Esophagus muscularis mucosa (tissue), 4 donors: ENCODE measurements around the gene SYNGR4. TPM values are rescaled to one million over a fixed set of nuclear protein-coding genes. Genes with fewer than 3 reads are reported as not detected.

Experiments used
- DNase-seq: peaks from one replicate; pipeline ENCODE4 v3.0.0-alpha.2; 2017; ENCODE audit errors: extremely low spot score
- H3K27ac ChIP-seq, 4 donors: fragments of 200-600 bp; sonication (generic); replicated peaks in 1 of 4; 1 replicate in 3 of 4; 2 replicates in 1 of 4; pipeline ENCODE4 v1.5.1; 2016 to 2019; ENCODE audit warnings: mild to moderate bottlenecking in 1 of 4
- H3K27me3 ChIP-seq, 4 donors: fragments of 200-600 bp; sonication (generic); one replicate each; pipeline versions ENCODE4 v1.5.1 to v1.6.0; 2016 to 2019
- H3K36me3 ChIP-seq, 4 donors: fragments of 200-600 bp; sonication (generic); one replicate each; pipeline ENCODE4 v1.5.1; 2016 to 2019
- H3K4me1 ChIP-seq, 4 donors: fragments of 200-600 bp; sonication (generic); one replicate each; pipeline ENCODE4 v1.5.1; 2016 to 2019
- H3K4me3 ChIP-seq, 4 donors: fragments of 200-600 bp; sonication (generic); 1 replicate in 2 of 4; 2 replicates in 2 of 4; pipeline ENCODE4 v1.5.1; 2016 to 2019; ENCODE audit warnings: mild to moderate bottlenecking in 4 of 4, moderate library complexity in 1 of 4
- H3K9me3 ChIP-seq, 4 donors: fragments of 200-600 bp; sonication (generic); 1 replicate in 3 of 4; 2 replicates in 1 of 4; pipeline ENCODE4 v1.5.1; 2016 to 2019
- EP300 ChIP-seq: sonication (generic); formaldehyde crosslinking; IDR thresholded peaks from one replicate; pipeline ENCODE4 v1.6.1; 2017; ENCODE audit warnings: antibody characterized with exemption
- POLR2A ChIP-seq: fragments of 450-650 bp; IDR thresholded peaks from one replicate; pipeline ENCODE4 v1.6.1; 2017; ENCODE audit warnings: antibody characterized with exemption, moderate library complexity, mild to moderate bottlenecking, low read depth
- POLR2AphosphoS5 ChIP-seq, 2 donors: sonication (generic); formaldehyde crosslinking; IDR thresholded peaks; one replicate each; pipeline ENCODE4 v1.6.1; 2017; ENCODE audit warnings: antibody characterized with exemption in 2 of 2
- WGBS: methylation state at CpG from one replicate; pipeline ENCODE4 v1.1.5; 2018; 5-methylcytosine and 5-hydroxymethylcytosine counted together
- intact Hi-C: fragments of 100-400 bp; cut with DNase I; formaldehyde crosslinking; loops from one replicate; pipeline ENCODE4 v1.15.1; 2023
- total RNA-seq, 4 donors: library from RNA; depleted of rRNA; stranded (reverse); fragments of >200 nt; gene quantifications; one replicate each; pipeline versions ENCODE4 v1.1.0 to v1.2.1, GENCODE V29; 2016
- TF ChIP-seq, protein P1 (sequence below), 3 experiments: fragments of 200-600 bp in 2 of 3; fragments of 450-650 bp in 1 of 3; sonication (generic) in 2 of 3; IDR thresholded peaks; one replicate each; pipeline ENCODE4 v1.5.1; 2017 to 2019; ENCODE audit warnings: antibody characterized with exemption in 3 of 3, mild to moderate bottlenecking in 2 of 3, moderate library complexity in 1 of 3

Gene SYNGR4
- total RNA-seq, 4 donors from 2014 or later = not detected

DNA sequence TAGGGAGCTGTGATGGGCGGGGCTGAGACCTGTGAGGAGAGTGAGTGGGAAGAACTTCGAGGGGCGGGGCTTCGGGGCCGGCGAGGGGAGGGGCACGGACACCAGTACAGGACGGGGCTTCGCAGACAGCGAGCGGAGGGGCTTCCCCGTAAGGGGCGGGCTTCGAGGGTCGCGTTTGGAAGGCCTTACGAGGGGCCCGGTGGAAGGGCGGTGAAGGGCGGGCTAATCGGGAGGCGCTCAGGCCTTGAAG is 42.9 kb upstream of the SYNGR4 start:
- TF ChIP-seq POLR2A = peak; percentile 43
- TF ChIP-seq, protein P1, sequence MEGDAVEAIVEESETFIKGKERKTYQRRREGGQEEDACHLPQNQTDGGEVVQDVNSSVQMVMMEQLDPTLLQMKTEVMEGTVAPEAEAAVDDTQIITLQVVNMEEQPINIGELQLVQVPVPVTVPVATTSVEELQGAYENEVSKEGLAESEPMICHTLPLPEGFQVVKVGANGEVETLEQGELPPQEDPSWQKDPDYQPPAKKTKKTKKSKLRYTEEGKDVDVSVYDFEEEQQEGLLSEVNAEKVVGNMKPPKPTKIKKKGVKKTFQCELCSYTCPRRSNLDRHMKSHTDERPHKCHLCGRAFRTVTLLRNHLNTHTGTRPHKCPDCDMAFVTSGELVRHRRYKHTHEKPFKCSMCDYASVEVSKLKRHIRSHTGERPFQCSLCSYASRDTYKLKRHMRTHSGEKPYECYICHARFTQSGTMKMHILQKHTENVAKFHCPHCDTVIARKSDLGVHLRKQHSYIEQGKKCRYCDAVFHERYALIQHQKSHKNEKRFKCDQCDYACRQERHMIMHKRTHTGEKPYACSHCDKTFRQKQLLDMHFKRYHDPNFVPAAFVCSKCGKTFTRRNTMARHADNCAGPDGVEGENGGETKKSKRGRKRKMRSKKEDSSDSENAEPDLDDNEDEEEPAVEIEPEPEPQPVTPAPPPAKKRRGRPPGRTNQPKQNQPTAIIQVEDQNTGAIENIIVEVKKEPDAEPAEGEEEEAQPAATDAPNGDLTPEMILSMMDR (IDR thresholded peaks at IDR 0.05) = no peak
- TF ChIP-seq EP300 = no peak
- no peak for TF ChIP-seq POLR2AphosphoS5 (IDR thresholded peaks at IDR 0.05)
- Histone ChIP-seq H3K9me3 (no peaks in the 10 kb centered on the region), H3K27me3 (no peaks in the 10 kb centered on the region), H3K27ac (peak overlapping the region; percentile 89 to 99 (median 94)), H3K4me1 (peaks cover 35 to 54% (median 50%) of the 10 kb centered on the region in 4 donors), H3K4me3 (peak overlapping the region; percentile 54 to 63 (median 59)), H3K36me3 (no peaks in the 10 kb centered on the region)
- peak; percentile 99 for DNase-seq
- intact Hi-C loops = no loop called here
- WGBS = under 1% methylated on average over 22 of the region's 22 CpGs

DNA sequence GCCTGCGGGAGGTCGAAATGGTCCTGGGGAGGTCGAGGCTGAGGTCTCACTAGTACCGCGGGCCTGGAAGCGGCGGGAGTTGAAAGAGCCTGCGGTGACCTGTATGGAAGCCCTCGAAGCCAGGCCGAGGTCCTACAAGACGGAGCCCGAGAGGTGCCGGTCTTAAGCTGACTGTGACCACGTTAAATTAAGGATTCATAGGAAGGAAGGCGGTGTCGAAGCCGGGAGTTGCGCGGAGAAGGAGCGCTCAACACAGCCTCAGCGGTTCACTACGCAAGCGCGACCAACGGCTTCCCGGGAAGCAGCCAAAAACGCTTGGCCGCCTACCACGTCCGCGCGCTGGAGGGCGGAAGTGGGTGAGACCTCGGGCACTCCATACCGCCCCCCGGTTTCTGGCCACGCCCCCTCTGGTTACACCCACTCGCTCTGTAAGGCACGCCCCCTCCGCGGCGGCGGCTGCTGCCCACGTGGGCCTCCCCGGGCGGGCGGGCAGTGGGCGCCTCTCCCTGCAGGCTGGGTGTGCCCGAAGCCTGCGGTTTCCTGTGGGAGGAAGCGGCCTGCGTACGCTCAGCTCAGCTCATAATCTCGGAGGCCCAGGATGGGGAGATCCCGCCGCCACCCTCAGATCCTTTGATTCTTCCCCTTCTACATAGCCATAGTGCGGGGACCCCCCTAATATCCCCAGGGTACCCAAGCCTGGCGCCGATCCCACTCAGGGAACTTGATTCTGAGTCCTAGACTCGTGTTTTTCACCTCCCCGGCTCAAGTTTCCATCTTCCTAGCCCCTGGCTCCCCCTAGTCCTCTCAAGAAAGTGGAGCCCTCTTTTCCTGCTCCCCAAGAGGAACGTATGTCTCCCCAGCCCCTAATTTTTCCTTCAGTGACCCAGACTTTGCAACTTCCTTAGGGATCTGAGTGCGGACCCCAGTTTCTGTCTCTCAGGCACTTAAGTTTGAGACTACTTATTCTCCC is 42.3 kb upstream of the SYNGR4 start:
- Histone ChIP-seq H3K36me3 (no peaks in the 10 kb centered on the region), H3K27ac (peak overlapping the region; percentile 89 to 99 (median 94)), H3K4me3 (peak overlapping the region; percentile 54 to 63 (median 59)), H3K4me1 (peaks cover 41 to 60% (median 56%) of the 10 kb centered on the region in 4 donors), H3K27me3 (no peaks in the 10 kb centered on the region), H3K9me3 (no peaks in the 10 kb centered on the region)
- TF ChIP-seq POLR2AphosphoS5 (IDR thresholded peaks at IDR 0.05) (peak; percentile 95 to 96), EP300 (no peak), POLR2A (peak; percentile 25)
- TF ChIP-seq, protein P1 (IDR thresholded peaks at IDR 0.05) = peak in 2 of 3 experiments; percentile 22 to 31
- DNase-seq = peak; percentile 100
- WGBS = 9% methylated on average over 8 of the region's 63 CpGs
- intact Hi-C loops = no loop called here

DNA sequence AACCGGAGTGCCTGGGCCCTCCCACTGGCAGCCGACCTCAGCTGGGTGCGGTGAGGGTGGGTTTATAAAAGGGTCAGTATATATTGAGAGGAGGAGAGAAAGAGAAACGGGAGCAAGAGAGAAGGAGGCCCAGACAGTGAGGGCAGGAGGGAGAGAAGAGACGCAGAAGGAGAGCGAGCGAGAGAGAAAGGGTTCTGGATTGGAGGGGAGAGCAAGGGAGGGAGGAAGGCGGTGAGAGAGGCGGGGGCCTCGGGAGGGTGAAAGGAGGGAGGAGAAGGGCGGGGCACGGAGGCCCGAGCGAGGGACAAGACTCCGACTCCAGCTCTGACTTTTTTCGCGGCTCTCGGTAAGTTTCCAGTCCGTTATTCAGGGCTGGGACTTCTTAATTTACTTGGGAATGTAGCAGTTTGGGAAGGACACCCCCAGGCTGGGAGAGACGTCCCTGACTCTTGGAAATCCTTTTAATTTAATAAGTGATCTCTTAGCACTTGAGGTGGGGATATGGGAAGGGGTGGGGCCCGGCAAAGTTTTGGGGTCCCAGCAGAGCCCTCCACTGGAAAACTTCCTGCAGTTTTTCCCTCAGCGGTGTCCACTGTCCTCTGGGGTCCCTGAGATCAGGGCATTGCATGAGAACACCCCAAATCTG is 38.8 kb upstream of the SYNGR4 start, which contains the start of gene EMP3:
EMP3 (plus strand) TSS at position 288 of the 646 bp plus-strand sequence. CDS start 1,293 bp downstream, outside the sequence.
- Histone ChIP-seq H3K9me3 (no peaks in the 10 kb centered on the region), H3K4me3 (peak within 1 kb of the TSS; percentile 58 to 67 (median 61)), H3K4me1 (peaks cover 55 to 87% (median 82%) of the 10 kb centered on the region in 4 donors), H3K36me3 (peaks cover 3 to 22% (median 14%) of the 10 kb centered on the region in 4 donors), H3K27ac (peak within 1 kb of the TSS; percentile 90 to 92 (median 91)), H3K27me3 (no peaks in the 10 kb centered on the region)
- TF ChIP-seq, protein P1 (IDR thresholded peaks at IDR 0.05) = no peak
- peak; percentile 37 for TF ChIP-seq POLR2A
- TF ChIP-seq POLR2AphosphoS5 (IDR thresholded peaks at IDR 0.05) = peak; percentile 80 to 92
- no peak for TF ChIP-seq EP300
- 8% methylated on average over 21 of the region's 22 CpGs for WGBS
- no peak for DNase-seq
- intact Hi-C loops = no loop called here

DNA sequence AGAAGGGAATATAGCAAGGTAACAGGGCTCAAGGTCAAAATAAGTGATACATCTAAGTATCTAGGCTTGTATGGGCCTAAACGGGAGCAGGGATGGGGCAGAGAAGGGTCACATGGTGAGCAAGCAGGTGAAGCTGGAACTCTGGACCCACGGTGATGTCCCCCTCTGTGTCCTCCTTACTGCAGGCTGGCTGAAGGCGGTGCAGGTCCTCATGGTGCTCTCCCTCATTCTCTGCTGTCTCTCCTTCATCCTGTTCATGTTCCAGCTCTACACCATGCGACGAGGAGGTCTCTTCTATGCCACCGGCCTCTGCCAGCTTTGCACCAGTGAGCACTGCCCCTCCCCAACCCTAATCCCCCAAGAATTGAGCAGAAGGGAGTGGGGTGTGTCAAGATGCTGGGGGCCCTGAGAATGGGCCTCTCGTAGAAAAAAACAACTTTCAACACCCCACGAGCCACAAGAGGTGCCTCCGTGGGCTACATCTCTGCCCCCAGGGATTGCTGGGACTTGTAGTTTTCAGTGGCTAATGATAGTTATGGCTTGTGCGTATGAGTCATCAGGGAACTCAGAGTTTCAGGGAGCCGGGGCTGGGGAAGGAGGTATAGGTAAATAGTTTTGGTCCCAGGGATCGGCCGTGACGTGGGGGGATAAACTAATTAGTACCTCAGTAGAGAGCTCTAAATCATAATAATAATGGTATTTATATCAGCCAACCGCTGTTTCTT is 34.8 kb upstream of the SYNGR4 start:
- Histone ChIP-seq H3K4me1 (peaks cover 60 to 87% (median 84%) of the 10 kb centered on the region in 4 donors), H3K36me3 (peaks cover 8 to 37% (median 25%) of the 10 kb centered on the region in 4 donors), H3K27me3 (no peaks in the 10 kb centered on the region), H3K4me3 (no peak overlapping the region), H3K27ac (peak overlapping the region; percentile 72 to 80 (median 78)), H3K9me3 (no peaks in the 10 kb centered on the region)
- 59% methylated on average over 15 of the region's 15 CpGs for WGBS
- TF ChIP-seq, protein P1 (IDR thresholded peaks at IDR 0.05) = no peak
- peak in 1 of 2 donors; percentile 36 for TF ChIP-seq POLR2AphosphoS5 (IDR thresholded peaks at IDR 0.05)
- DNase-seq = no peak
- intact Hi-C loops = no loop called here
